ENCODE measurements around the gene AIRE.
"Not testable (repeated sequence)": the region's sequence is repeated elsewhere in the genome, so short reads cannot be mapped to it uniquely, and the experiment has no call there.

Gene AIRE

DNA sequence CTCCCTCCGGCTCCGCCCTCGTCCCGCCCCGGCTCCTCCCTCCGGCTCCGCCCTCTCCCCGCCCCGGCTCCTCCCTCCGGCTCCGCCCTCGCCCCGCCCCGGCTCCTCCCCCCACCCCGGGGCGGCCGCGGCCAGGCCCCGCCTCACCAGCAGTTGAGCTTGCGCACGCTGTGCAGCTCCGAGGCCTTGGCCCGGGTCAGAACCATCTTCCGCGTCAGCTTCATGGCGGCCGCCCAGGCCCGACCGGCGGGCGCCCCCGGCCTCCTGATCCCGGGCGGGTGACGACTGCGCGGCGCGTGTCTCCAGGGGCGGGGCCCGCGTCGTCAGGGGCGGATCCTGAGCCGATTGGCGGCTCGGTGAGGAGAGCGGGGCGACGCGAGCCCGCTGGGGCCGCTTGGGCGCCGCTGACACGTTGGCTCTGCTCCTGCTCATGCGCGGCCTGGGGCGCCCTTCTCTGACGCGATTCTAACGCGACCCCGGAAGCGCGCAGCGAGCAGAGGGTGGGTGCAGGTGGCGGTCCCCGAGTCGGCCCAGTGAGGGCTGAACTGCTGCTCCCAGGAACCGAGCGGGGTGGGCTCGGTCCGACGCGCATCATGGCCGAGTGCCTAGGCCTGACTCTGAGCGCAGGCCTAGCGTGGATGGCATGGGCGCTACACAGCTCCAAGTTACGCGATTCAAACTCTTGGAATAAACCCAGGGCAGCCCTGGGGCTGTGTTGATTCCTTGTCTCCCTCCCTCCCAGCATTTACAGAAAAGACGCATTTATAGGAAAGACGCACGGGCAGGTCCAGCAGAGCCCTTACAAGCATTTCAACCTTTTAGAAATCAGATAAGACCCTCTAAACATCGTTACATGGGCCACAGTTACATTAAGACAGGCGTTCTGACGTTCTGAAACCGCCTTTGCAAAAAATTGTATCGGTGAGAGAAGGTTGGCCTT lies 53.6 kb downstream of the AIRE start, which contains the start of gene CFAP410:
Gene CFAP410 (minus strand): TSS at position 420 of the 940 bp plus-strand sequence. CDS start 196 bp downstream, at position 224.
- peak; percentile 95 for DNase-seq

DNA sequence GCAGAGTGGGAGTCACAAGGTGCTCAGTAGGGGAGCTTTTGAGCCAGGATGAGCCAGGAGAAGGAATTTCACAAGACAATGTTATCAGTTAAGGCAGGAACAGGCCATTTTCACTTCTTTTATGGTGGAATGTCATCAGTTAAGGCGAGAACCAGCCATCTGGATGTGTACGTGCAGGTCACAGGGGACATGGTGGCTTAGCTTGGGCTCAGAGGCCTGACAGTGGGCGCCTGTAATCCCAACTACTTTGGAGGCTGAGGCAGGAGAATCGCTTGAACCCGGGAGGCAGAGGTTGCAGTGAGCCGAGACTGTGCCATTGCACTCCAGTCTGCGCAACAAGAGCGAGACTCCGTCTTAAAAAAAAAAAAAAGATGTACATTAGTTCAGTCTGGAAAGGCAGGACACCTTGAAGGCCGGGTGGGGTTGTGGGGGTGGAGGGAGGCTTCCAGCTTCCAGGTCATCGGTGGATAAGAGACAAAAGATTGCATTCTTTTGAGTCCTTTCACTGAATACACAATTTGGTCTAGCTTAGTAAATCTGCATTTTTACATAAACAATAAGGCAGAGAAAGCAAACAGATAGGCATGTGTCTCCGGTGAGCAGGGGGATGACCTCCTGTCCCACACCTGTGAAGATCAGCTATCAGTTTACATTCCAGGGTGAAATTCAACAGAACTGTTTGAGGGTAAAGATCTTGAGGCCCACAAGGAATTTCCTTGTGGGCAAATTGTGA lies 56.2 kb downstream of the AIRE start:
- DNase-seq, result not testable (repeated sequence)

DNA sequence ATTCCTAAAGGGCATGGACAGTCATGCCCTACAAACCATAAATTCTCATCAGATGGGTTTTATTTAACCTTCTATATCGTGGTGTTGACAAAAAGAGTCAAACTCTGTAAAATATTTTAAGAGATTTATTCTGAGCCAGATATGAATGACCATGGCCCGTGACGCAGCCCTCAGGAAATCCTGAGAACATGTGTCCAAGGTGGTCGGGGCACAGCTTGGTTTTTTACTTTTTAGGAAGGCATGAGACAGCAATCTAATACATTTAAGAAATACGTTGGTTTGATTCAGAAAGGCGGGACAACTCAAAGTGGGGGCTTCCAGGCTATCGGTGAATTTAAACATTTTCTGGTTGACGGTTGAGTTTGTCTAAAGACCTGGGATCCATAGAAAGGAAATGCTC lies 57.3 kb downstream of the AIRE start:
- not testable (repeated sequence) for DNase-seq

DNA sequence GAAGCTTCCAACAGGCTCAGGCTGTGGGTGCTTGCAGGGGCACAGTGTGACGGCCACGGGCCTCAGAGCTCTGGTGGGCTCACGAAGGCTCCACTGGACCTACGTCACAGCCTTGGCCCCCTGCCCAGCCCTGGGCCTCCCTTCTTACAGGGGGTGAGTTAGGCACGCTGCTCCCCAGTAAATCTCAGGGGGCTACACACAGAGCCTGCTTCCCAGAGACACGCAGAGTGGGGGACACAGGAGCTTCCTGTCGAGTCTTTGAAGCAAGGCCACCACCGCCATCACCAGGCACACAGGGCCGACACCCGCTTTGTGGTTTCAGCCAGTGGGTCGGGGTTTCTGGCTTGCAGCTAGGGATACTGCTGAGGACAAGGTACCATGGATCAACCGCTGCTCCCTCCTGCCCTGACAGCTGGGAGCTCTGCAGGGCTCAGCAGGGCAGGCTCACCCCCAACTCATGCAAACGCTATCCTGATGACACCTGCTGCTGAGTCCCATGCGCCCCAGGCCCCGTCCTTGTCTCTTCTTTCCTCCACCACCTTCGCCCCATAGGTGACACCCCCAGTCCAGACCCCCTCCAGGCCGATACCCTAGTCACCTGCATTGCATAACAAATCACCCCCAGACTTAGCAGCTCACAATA lies 59.0 kb downstream of the AIRE start:
- DNase-seq, result no peak

DNA sequence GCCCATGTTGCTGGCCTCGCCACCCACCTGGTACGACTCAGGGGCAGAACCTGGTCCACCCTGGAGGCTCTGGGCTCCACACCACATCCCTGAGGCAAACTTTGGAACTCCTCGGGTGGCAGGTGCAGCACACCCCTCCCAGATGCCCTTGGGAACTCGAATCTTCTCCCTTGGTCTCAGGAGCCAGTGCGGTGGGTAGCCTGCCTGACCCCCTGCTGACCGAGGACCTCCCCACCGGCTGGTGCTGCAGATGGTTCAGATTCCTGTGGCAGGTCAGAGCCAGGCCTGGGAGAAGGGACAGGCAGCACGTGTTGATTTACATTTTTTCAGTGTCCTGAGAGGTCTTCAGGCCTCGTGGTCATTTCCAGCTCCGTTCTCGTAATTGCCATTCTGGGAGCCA lies 59.8 kb downstream of the AIRE start:
- no peak for DNase-seq

DNA sequence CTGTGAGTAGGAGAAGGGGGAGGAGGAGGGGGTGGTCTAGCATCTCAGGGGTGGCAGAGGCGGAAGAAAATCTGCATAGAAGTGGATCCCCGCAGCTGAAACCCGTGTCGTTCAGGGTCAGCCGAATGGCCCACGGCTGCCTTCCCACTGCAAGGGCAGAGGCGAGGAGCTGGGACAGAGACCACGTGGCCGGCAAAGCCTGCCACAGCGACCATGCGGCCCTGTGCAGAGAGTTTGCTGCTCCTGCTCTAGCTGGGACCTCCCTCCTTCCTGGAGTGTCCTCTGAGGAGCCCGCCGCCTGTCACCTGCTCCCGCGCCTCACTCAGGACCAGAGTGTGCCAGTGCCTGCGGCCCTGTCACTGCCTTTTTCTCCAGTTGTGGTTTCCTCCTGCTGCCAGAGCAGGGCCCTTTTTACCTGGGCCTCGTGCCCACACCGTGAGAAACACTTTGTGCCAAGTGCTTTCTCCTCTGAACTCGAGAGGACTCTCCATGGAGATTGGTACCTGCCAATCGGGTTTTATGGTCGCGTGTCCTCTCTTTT lies 62.3 kb downstream of the AIRE start:
- DNase-seq, result no peak

All from fibroblast of skin of right biceps (primary cell).